ENCODE measurements around the gene NCCRP1. TPM values are rescaled to one million over a fixed set of nuclear protein-coding genes. Genes with fewer than 3 reads are reported as not detected.

Gene NCCRP1
- total RNA-seq, 1 donor from 2014 or later: 0.46 TPM

GRCh38 chr19:39170386-39171231 is 26.2 kb upstream of the NCCRP1 start:
- Histone ChIP-seq H3K36me3 (peaks cover 50% of the 10 kb centered on the region), H3K4me3 (no peak overlapping the region)
- ATAC-seq: no peak

GRCh38 chr19:39171479-39172465 is 25.0 kb upstream of the NCCRP1 start:
- Histone ChIP-seq H3K27ac (no peak overlapping the region), H3K4me3 (no peak overlapping the region), H3K9me3 (no peaks in the 10 kb centered on the region), H3K27me3 (no peaks in the 10 kb centered on the region), H3K36me3 (peaks cover 55% of the 10 kb centered on the region), H3K4me1 (peaks cover 8% of the 10 kb centered on the region)
- ATAC-seq (no peak), DNase-seq (no peak)
- intact Hi-C loops (cut with DNase I): no loop called here
- TF ChIP-seq CTCF (IDR thresholded peaks at IDR 0.05): no peak

More at GRCh38 chr19:39170386-39171231, 26.2 kb upstream of the NCCRP1 start:
- Histone ChIP-seq H3K4me1 (peaks cover 17% of the 10 kb centered on the region), H3K9me3 (no peaks in the 10 kb centered on the region), H3K27ac (peak overlapping the region; percentile 17), H3K27me3 (no peaks in the 10 kb centered on the region)
- no peak for DNase-seq
- intact Hi-C loops (cut with DNase I): no loop called here
- TF ChIP-seq CTCF (IDR thresholded peaks at IDR 0.05): no peak

GRCh38 chr19:39172700-39173501 is 23.9 kb upstream of the NCCRP1 start:
- Histone ChIP-seq H3K27ac (no peak overlapping the region), H3K4me3 (no peak overlapping the region), H3K9me3 (no peaks in the 10 kb centered on the region), H3K4me1 (peaks cover 3% of the 10 kb centered on the region), H3K36me3 (peaks cover 66% of the 10 kb centered on the region), H3K27me3 (no peaks in the 10 kb centered on the region)
- ATAC-seq (no peak), DNase-seq (no peak)
- intact Hi-C loops (cut with DNase I): no loop called here
- TF ChIP-seq CTCF (IDR thresholded peaks at IDR 0.05): no peak

GRCh38 chr19:39173502-39173991 is 23.2 kb upstream of the NCCRP1 start:
- no peaks in the 10 kb centered on the region for H3K4me1 ChIP-seq
- H3K4me3 ChIP-seq: no peak overlapping the region
- peaks cover 73% of the 10 kb centered on the region for H3K36me3 ChIP-seq
- no peaks in the 10 kb centered on the region for H3K27me3 ChIP-seq
- no peak for ATAC-seq
- no peak for DNase-seq
- H3K27ac ChIP-seq: no peak overlapping the region
- TF ChIP-seq CTCF (IDR thresholded peaks at IDR 0.05): no peak
- intact Hi-C loops (cut with DNase I): no loop called here
- H3K9me3 ChIP-seq: no peaks in the 10 kb centered on the region

GRCh38 chr19:39174142-39174541 is 22.6 kb upstream of the NCCRP1 start:
- Histone ChIP-seq H3K4me1 (no peaks in the 10 kb centered on the region), H3K27ac (no peak overlapping the region), H3K36me3 (peaks cover 77% of the 10 kb centered on the region), H3K9me3 (no peaks in the 10 kb centered on the region), H3K27me3 (no peaks in the 10 kb centered on the region), H3K4me3 (no peak overlapping the region)
- DNase-seq (no peak), ATAC-seq (no peak)
- no peak for TF ChIP-seq CTCF (IDR thresholded peaks at IDR 0.05)
- intact Hi-C loops (cut with DNase I): no loop called here
